Fibroblast of mammary gland (primary cell): Measurements from ENCODE around the gene ZNF564.

ENCODE experiments used
- DNase-seq: peaks from one replicate; pipeline ENCODE4 v3.0.0-alpha.2; 2010; ENCODE audit warnings: low read depth
- H3K4me3 ChIP-seq: 2 replicates; pipeline ENCODE4 v1.5.1; 2011; ENCODE audit warnings: low read depth, mild to moderate bottlenecking, low read length, moderate library complexity; ENCODE audit not compliant: control insufficient read depth
- CTCF ChIP-seq: conservative IDR thresholded peaks from 2 replicates; pipeline ENCODE4 v1.5.1; 2011; ENCODE audit warnings: low read depth, low read length, inconsistent platforms; ENCODE audit not compliant: control insufficient read depth, insufficient read depth

The ZNF564 gene

GRCh38 chr19:12546068-12546467, 5.2 kb downstream of the ZNF564 start:
- H3K4me3 ChIP-seq = no peak overlapping the region
- no peak for DNase-seq
- no peak for TF ChIP-seq CTCF

GRCh38 chr19:12545267-12545666, 6.0 kb downstream of the ZNF564 start:
- no peak for TF ChIP-seq CTCF
- H3K4me3 ChIP-seq = no peak overlapping the region
- no peak for DNase-seq

GRCh38 chr19:12544401-12544876, 6.8 kb downstream of the ZNF564 start:
- TF ChIP-seq CTCF = no peak
- peak; percentile 66 for DNase-seq
- H3K4me3 ChIP-seq = no peak overlapping the region

- no peak overlapping the region for H3K4me3 ChIP-seq
- TF ChIP-seq CTCF = no peak
- peak; percentile 51 for DNase-seq
Measured at GRCh38 chr19:12543855-12544254, 7.4 kb downstream of the ZNF564 start.

GRCh38 chr19:12527034-12527836, 24.0 kb downstream of the ZNF564 start:
- peak; percentile 62 for DNase-seq
- H3K4me3 ChIP-seq = no peak overlapping the region
- no peak for TF ChIP-seq CTCF

- DNase-seq = no peak
- H3K4me3 ChIP-seq = no peak overlapping the region
- TF ChIP-seq CTCF = no peak
Measured at GRCh38 chr19:12526542-12526941, 24.7 kb downstream of the ZNF564 start.
